Measurements from ENCODE around the gene MOB3C. TPM values are rescaled to one million over a fixed set of nuclear protein-coding genes. Genes with fewer than 3 reads are reported as not detected.
A peak's percentile ranks its signal among the peaks of the same experiment; 100 is the strongest.

The MOB3C gene
- total RNA-seq, 1 donor from 2014 or later, result 8.9 TPM

DNA sequence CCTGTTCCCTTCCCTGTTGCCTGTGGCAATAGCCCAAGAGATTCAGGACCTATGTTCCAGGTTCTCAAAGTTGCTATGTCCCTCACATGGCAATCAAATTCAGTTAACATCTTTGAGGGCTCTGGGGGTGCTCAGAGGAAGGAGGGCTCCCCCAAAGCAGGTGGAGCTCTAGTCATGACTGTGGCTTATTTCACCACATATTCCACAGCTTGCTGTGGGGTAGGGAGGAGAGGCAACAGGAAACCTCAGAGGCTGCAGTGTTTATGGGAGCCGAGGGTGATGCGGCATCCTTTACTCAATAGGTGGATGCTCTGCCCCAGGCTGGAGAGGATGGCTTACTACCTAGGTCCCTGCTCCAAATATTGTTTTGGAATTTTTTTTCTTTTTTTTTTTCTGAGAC is 11.4 kb downstream of the MOB3C start:
- no peak for DNase-seq

DNA sequence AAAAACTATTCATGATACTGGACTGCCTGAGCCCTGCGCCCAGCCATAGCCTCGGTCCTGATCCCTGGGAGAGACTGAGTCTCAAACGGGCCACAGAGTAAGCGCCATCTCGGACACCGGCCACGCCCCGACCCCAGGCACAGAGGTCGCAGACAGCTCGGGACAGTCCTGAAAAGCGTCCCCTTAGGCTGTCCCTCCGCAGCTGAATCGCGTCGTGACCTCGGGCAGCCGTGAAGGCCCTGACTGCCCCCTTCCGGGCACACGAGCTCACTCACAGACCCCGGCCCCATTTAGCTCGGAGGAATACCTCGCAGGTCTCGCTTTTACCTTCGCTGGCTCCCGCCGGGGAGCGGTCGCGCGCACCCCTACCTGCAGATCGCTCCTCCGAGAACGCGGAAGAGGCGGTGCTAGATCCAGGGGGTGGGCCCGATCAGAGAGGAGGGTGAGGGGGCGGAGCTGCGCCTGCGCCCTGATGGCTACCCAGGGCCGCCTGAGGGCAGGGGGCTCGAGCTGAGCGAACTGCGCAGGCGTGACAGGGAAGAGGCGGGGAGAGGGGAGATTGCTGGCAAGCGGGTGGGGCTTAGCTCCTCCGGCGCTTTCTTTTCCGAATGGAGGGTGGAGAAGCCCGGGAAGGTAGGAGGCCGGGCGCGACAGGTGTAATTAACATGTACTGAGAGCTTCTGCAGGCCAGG is 12.6 kb downstream of the MOB3C start, which contains the start of gene MKNK1:
Gene MKNK1 (minus strand): TSS at position 411 of the 692 bp plus-strand sequence. CDS start 20,941 bp downstream, outside the sequence.
- peak; percentile 95 for DNase-seq

DNA sequence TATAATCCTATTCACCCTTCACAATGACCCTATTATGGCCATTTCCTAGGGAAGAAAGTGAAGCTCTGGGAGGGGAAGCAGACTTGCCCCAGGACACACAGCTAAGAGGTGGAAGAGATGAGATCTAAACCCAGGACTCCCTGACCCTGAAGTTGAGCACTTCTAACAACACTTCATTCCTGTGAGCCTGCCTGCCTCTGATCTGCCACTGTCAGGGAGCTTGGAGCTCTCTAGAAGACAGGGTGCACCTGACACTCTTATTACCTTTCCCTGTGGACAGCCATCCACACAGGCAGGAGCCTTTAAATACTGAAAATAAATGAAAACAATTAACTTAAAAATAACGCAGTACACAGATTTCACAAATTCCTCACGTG is 13.1 kb downstream of the MOB3C start:
- DNase-seq, result no peak

DNA sequence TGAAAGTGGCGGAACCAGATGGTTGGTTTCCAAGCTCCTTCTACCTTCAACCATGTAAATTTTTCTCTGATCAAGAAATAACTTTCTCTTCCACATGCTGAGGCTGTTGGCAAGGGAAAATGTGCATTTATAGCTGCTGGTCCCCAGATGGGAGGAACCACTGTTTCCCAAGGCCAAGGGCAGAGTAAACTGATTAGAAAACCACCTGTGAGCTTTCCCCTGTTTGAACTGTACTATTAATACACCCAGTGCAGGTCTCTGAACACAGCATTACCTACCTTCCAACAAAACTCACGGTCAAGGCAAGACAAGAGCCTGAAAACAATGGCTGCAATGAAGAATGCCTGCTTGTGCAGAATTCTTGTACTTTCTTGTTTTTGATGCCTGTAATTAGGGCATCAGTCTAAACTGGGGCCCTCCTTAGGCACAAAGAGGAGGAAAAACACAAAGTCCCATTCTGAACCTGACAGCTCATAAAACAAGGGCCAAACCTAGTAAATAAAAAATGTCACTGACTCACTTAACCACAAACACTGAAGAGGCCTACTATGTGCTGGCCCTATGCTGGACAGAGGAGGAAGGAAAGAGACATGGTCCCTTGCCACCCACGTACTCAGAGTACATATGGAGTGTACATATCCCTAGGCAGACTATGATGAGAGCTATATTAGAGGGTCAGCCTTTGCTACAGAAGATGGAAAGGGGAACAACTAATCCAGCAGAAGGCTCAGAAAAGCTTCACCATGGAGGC is 15.2 kb downstream of the MOB3C start:
- DNase-seq, result no peak

DNA sequence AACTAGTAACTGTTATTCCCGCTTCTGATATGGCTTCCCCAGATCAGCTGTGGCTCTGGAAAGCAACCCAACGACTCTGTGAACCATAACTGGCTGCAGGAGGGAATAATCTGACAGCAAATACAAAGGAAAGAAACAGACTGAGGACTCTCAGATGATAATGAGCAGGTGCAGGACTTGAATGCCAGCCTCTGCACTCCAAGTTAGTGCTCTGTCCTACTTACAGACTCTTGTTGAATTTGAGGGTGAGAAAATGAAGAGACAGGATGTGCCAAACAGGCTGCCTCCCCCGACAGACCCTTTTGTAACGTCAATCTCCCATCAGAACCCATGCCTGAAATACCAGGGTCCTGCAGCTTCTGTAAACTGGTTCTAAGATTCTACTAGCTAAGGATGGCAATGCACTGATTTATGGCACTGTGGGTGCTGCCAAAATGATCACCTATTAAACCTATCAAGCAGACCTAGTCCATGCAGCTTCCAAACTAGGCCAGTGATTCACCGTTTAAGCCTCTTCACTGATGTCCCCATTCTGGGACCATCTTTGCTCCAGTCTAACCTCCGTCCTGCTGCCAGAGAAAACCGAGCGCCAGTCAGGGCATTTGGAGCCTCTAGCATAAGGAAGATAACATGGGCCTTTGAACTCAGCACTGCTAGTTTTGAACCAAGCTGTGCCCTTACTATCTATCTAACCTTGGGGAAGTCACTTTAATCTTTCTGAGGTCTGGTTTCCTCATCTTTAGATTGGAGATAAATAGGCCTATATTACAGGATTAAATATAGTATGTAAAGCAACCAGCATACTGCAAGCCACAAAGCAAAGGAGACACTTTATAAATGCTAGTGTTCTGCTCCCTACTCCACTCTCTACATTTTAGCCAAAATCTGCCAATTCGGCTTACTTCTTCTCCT is 17.3 kb downstream of the MOB3C start:
- no peak for DNase-seq

DNA sequence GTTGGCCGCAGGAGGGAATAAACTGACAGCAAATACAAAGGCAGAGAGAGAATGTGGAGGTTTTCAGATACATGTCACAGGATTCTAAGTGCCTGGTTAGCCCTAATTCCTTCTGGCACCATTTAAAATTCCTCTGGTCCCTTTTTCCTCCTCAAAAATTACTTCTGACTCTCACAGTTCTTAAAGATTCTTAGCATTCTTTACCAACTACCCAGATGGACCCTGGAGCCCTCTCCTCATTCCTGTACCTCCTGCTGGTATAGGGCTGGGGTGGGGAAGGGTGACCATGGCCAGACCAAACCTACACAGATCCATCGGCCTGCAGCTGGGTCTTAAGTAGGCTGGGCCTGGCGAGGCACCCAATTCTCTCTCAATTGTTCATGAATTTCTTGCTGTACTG is 19.8 kb downstream of the MOB3C start:
- DNase-seq, result no peak

DNA sequence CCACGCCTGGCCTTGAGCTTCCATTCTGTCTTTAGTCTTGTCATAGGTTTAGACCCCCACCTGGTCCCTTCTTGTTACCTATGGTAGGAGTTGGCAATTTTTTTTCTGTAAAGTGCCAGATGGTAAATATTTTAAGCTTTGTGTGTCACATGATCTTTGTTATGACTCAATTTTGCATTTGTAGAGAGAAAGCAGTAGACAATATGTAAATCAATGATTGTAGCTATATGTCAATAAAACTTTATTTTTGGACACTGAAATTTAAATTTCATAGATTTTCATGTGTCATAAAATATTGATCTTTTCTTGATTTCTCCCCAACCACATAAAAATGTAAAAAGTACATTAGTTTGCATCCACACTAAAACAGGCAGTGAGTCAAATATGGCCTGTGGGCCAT is 20.6 kb downstream of the MOB3C start:
- no peak for DNase-seq

DNA sequence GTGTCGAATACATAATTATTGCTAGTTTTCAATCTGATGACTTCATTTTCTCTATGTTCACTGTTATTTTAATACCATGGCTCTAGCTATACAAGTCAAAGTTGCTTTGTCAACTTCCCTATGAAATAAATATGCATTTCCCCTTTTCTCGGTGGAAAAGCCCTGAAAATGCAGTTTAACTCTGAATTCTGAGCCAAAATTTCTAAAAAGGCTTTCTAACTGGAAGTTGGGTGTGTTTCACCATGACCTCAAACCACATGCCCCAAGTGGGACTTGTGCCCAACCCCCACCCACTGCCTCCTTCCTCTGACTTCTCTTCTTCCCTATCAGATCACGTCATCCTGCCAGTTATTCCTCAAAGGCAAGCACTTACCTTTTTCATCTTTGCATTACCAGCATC is 21.5 kb downstream of the MOB3C start:
- no peak for DNase-seq

DNA sequence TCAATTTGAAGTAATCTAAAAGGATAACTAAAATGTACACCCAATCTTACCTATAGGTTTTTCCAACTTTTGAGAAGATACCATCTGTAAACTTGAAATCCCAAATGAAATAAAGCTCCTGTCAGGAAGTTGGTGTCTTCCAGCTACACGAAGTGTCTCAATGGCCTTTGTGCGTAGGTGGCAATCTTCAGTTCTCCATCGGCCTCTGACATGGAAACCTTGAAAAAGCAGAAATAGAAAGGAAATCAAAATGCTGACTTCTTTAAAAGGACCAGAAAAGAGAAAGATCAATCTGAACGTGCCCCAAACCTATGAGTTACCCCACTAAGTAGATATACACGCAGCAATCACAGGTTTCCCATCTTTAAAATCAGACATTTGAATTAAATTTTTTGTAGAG is 22.5 kb downstream of the MOB3C start:
- DNase-seq, result no peak

DNA sequence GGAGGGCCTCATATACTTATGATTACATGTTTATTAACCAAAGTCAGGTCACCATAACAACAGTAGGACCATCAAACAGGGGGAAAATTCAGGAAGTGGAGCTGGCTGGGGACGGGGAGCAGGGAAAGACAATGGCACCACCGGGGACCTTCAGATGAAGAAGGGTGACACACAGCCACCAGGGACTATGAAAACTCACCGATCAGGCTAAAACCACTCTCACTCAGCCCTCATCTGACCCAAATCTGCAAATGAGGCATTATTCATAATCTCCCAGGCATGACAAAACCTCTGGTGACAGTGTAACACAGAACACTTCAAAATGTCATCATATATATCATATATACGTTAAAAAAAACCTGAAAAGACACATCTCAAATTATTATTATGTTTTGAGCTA is 23.8 kb downstream of the MOB3C start:
- no peak for DNase-seq

DNA sequence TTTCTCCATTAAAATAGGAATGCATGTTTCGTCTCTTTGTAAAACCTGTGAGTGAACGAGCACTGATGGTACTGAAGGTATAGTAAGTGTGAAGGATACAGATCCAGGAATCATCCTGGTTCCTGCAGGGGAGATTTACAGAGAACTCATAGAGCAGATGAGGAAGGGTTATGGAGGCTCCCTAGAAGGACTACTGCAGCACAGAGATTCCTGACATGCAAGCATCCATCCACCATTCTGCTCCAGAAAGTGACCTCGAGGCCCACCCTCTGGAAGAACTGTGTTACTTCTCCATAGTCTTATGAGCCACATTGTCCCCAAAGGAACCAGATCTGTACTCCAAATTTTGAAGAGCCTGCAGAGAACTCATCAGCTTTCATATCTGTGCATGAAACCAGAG is 27.1 kb downstream of the MOB3C start:
- DNase-seq, result no peak

DNA sequence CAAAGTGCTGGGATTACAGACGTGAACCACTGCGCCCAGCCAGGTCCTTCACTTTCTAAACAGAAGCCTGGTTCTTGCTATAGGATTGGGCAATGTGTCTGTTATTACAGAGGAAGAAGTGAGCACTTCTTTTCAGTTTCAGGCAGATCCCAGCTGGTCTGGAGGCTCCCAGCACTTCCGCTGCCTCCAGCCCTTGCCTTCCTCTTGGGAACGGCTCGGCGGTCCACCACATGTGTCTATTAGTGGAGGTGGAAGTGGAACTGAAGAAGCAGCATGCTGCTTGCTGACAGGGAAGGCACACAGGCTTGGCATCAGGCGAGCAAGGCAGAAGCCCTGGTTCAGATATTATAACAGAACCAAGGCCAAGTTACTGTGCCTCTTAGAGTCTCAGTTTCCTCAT is 29.5 kb downstream of the MOB3C start:
- no peak for DNase-seq

DNA sequence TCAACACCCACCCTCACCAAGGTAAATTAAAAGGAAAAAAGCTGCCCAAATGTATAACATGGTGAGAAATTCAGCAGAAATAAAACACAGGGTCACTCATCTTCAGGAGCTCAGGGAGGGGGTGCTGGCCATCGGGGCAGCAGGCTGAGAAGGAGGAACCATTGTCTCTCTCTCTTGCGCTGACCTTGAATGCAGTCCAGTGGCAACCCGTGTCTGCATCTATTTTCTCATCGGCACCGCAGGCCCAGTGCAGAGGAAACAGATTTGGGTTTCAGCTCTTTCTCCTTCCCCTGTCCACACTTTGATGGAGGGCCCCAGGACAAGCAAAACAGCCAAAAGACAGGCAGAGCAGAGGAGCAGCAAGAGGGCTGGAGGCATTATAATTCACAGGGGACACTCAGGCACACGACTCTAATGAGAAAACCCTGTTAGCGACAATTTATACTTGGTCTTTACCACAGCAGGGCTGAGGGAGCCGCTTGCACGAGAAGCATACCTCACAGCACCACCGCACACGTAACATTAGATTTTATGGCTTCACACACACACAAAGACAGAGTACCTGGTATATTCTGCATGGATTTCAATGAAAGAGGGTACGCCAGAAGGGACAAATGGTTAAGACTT is 31.2 kb downstream of the MOB3C start:
- DNase-seq, result no peak

DNA sequence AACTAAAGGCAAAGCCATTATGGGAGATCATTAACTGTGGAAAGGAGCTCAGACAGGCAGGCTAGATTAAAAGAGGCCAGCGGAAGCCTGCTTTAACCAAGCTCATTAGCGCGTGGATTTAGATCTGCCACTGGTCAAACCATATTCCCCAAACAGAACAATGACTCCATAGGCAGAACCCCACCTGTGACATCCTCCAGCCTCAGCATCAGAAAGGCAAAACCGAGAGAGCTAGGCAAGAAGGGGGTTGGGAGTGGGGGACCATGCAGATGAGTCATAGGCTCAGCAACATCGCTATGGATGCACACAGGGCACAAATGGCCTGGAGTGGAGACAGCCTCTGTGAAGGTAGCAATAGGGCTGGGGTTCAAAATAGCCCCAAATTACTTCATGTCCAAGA is 33.1 kb downstream of the MOB3C start:
- DNase-seq, result no peak

DNA sequence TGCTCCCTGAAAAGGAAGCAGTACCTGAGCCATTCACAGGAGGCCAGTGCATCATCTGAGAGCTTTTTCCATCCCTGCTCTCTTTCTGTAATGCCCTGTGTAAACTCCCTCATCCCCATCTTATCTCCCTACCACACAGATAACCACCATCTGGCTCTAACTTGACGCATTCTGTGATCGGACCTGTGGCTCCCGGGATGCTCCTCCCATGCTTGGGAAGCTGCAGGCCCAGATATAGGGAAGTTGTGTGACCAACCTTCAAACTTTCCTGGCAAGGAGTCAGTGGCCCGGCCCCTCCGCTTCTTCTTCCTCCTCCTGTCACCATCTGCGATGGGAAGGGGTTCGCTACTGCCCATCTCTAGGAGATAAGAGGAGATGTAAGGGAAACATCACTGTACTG is 33.6 kb downstream of the MOB3C start:
- DNase-seq, result no peak

DNA sequence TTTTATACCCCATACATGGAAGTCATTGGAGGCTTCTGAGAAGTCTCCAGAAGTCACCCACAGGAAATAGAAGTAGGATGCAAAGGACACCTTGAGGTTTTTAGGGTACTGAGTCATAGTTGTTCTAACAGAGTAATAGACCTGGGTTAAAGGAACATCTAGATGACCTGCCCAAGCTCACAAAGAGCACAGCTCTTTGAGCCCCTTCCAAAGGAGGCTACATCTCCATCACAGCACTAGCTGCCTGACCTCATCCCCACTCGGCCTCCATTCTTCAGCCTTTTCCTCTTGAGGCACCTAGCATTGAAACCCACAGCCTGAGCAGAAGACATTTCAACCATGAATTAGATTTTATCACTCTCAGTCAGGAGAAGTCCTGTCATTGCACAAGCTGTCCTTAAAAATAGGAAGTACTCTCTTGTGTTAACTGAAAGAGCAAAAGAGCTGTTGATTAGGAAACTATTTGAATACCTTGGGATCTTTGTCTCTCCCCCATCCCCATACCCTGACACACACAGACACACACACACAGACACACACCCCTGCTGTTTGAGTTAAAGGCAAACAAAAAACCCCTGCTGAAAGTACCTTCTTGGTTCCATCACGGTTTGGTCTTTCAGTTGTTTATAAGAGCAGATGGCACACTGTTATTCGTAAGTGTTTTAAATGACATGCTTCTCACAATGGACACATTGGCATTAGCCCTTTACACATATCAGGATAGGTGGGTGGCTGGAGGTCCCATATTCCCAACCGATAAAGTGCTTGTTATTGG is 34.7 kb downstream of the MOB3C start:
- no peak for DNase-seq

DNA sequence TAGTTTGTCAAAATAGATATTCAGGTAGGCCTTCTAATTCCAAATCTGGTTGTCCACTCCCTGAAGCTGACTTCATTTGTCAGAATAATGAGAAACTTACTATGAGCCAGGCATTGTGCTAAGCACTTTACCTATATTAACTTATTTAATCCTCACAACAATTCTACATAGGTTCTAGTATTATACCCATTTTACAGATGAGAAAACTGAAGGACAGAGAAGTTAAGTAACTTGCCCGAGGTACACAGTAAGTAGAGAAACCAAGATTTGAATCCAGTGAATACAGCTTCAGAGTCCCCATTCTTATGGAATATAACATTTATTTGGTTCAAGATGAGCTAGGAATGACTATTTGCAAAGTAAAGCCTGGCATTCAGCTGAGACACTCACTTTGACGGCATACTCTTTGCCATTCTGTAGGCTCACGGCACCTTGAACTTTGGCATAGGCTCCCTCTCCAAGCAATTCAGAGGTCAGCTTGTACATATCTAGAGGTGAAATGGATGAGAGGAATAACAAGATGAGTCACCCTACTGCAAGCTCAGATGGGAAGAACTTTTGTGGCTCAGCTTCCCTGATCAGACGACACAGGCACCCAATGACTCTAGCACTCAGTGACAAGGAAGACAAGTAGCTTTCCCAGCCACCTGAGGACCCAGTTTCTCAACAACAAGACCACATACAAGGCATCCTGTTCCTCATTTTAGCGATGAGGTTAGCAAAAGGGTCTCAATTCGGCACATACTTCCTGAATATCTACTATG is 36.3 kb downstream of the MOB3C start:
- peak; percentile 6 for DNase-seq

DNA sequence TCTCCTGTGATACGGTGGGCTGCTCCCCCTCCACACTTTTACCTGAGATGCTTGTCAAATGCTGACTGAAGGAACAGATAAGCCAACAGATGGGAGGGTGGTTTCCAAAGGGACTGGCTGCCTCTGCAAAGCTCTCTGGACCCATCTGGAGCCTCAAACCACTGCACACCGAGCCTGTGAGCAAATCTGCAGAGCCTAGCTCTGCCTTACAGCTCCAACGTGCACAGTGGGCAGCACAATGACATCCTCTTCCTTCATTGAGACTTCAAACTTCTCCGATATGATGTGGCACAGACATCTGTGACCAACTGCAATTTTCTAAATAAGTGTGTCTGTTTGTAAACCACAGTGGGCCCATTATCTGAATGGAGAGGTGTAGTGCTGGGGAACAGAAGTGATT is 38.9 kb downstream of the MOB3C start:
- DNase-seq, result no peak

DNA sequence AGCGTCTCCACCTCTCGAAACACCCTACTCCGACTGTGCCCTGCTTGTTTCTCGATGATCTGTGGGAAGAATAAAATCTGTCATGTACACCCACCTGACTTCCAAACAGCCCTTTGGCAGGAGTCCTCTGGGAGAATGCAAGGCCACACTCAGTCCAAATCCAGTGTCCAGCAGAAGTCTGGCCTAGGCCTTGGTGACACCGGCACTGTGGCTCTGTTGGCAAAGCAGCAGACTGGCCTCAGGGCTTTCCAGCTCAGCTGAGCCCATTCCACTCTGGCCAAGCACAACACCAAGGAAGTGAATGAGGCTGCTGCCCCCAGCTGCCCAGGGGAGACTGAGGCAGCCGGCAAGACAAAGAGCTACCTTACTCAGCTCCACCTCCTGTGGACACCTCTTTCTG is 40.0 kb downstream of the MOB3C start:
- no peak for DNase-seq

DNA sequence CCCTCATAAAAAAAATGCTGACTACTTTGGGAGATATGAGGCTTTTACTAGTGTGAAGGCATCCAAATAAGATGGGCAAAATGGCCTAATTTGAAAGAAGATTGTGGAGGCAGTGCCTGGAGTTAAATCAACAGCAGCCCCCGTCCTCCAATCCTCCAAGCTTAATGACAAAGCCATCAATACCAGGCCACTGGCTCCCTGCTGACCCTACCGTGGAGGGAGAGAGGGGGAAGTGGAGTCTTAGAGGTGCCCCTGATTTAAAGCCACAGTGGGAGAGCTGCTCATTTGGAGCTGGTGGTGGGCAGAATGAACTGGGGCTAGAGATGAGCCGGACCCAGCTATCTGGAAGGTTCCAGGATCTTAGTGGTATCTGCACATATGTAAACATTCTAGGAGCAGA is 40.8 kb downstream of the MOB3C start:
- DNase-seq, result no peak

DNA sequence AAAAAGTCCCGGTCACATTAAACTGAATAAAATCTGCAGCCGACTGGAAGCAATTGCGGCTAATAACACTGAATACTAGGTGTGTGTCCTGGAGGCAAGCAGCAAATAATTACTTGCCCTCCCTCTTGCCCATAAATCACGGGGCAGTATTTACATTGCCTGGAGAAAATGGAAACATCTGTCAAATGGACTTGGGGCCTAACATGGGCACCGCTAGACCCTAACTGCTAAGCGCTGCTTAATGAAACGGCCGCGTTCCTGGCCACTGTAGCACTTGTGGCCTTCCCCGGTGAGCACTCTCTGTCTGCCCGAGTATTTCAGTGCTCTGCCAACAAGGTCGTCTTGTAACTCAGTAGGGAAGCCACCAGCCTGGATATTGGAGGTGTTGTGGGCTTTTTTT is 41.3 kb downstream of the MOB3C start:
- DNase-seq, result no peak

All from skin of body (tissue), 2 donors.